ENCODE results near the gene HPRT1.

The HPRT1 gene

DNA sequence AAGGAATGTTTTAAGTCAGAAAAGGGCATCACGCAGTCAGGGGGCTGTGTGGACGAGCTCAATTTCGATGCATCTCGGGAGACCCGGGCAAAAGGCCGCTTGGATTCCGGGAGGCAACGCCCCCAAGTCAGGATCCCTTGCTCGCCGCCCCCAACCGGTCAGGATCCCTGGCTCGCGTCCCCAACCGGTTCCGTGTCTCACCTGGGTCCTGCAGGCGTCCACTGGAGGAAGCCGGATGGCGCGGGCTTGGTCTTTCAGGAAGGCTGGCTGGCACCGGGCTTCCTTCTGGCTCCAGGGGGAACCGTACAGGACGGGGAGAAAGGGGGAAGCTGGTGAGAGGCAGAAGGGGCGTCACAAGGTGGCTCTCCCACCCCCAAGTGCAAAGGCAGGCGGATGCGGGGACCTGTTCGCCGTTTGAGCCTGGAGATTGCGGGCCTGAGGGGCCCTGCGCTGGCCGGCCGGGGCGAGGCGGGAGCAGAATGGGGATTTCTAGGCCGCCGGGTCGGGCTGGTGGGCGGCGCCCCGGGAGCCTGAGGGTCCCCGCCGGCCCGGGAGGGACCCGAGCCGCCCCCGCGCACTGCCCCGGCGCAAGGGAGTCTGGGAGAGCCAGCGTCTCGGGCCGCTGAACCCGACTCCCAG is 84.7 kb downstream of the HPRT1 start:
- H3K4me3 Mint-ChIP-seq, result no peak overlapping the region
- ATAC-seq (no peak), DNase-seq (ENCODE audit: low spot score in 2 of 2) (no peak)
- peaks cover 7% of the 10 kb centered on the region for H3K36me3 Mint-ChIP-seq
- no peaks in the 10 kb centered on the region for H3K9me3 Mint-ChIP-seq
- H3K27ac Mint-ChIP-seq, result no peak overlapping the region
- peaks cover 12% of the 10 kb centered on the region for H3K4me1 Mint-ChIP-seq

DNA sequence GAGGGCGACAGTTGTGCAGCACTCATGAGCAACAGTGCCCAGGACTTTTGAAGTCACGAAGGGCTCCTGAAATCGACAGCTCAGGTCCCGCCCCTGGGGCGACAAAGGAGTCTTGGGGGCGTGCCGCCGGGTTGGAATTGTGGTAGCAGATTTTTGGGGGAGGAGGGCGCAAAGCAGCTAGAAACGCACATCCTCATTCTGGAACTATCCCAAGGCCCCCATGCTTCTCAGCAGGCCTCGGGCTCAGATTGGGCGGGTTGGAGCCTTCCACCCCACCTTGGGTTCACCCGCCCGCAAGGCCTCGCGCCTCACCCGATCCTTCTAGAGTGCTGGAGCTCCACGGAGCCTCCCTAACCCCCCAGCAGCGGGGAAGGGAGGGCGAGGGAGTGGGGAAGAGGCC is 85.5 kb downstream of the HPRT1 start:
- peaks cover 19% of the 10 kb centered on the region for H3K4me1 Mint-ChIP-seq
- no peak overlapping the region for H3K27ac Mint-ChIP-seq
- no peaks in the 10 kb centered on the region for H3K9me3 Mint-ChIP-seq
- ATAC-seq (no peak), DNase-seq (ENCODE audit: low spot score in 2 of 2) (no peak)
- no peak overlapping the region for H3K4me3 Mint-ChIP-seq
- peaks cover 7% of the 10 kb centered on the region for H3K36me3 Mint-ChIP-seq

GRCh38 chrX:134546187-134546586 is 86.2 kb downstream of the HPRT1 start:
- H3K4me1 Mint-ChIP-seq, result peaks cover 21% of the 10 kb centered on the region
- no peak overlapping the region for H3K4me3 Mint-ChIP-seq
- DNase-seq (ENCODE audit: low spot score in 2 of 2) (no peak), ATAC-seq (no peak)
- H3K36me3 Mint-ChIP-seq, result peaks cover 7% of the 10 kb centered on the region
- no peaks in the 10 kb centered on the region for H3K9me3 Mint-ChIP-seq
- no peak overlapping the region for H3K27ac Mint-ChIP-seq

DNA sequence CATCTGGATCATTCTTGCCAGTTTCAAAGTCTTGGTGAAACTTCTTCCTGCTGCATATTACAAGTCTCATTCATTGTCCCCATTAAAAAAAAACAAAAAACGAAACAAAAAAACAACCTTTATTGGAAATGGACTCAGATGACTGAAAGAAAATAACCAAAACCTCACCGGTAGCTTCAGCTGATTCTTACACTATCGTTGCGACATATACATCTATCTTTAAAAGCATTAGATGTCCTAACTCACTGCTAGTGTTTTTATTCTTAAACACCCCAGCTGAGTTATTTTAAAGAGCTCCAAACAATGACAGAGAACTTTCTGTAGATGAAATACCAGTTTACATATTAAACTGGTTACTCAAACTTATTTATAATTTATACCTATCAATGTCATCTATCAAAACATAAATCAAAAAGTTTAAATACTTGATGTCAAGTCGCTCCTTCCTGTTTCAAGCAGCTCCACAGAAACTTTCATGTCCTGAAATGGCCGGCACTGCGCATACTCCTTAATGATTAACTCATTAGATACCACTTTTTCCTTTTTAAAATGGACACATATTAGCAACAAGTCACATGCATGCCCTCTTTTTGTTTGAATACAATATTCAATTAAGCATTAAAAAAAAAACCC is 87.2 kb downstream of the HPRT1 start:
- Mint-ChIP-seq H3K36me3 (peaks cover 7% of the 10 kb centered on the region), H3K4me1 (peaks cover 21% of the 10 kb centered on the region)
- no peak for ATAC-seq

GRCh38 chrX:134548257-134549201 is 88.6 kb downstream of the HPRT1 start:
- ATAC-seq, result no peak
- peaks cover 7% of the 10 kb centered on the region for H3K36me3 Mint-ChIP-seq
- no peaks in the 10 kb centered on the region for H3K9me3 Mint-ChIP-seq
- peaks cover 21% of the 10 kb centered on the region for H3K4me1 Mint-ChIP-seq
- H3K4me3 Mint-ChIP-seq, result peak overlapping the region; percentile 89
- peak overlapping the region; percentile 93 for H3K27ac Mint-ChIP-seq
- DNase-seq (ENCODE audit: low spot score in 2 of 2), result no peak

More for the DNA sequence above, 87.2 kb downstream of the HPRT1 start:
- DNase-seq (ENCODE audit: low spot score in 2 of 2), result no peak
- Mint-ChIP-seq H3K4me3 (no peak overlapping the region), H3K9me3 (no peaks in the 10 kb centered on the region), H3K27ac (no peak overlapping the region)
